Measurements from ENCODE around the gene VASP. TPM values are rescaled to one million over a fixed set of nuclear protein-coding genes. Genes with fewer than 3 reads are reported as not detected.

Gene VASP
- total and polyA plus RNA-seq, 2 of the 4 experiments (the other 2 are of a cell fraction), result 61.1 to 88.8 TPM

DNA sequence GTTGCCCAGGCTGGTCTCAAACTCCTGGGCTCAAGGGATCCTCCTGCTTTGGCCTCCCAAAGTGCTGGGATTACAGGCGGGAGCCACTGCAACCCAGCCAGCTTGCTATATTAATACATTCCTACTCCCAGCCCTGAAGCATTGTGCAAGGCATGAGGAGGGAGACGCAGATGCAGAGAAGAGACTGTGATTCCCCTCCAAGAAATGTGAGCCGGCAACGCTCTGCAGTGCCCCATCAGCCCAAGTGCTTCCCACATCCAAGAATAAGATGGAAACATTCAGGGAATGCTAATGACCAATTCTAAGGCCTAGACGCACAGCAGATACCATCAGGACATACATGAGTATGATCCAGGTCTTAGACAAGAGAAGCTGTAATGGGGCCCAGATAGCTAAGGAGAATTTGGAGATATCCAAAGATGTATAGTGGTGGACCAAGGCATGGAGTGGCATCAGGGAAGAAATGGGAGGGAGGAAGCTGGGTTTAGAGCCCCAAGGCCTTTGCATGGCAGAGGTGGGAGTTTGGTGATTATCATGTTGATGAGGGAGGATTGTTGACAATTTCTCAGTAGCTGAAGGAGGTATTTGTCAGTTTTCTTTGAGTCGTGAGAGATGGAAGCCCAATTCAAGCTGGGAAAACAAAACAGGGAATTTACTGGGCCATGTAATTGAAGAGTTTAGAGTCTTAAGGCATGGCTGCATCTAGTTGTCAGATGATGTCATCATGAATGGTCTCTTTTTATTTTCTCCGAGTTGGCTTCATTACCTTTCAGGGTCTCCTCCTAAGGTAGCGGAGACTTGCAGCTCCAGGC lies 6.2 kb upstream of the VASP start:
- intact Hi-C loops (cut with micrococcal nuclease), result no loop called here
- peaks cover 0 to 15% of the 10 kb centered on the region in 2 experiments; a peak in 2 of 4 replicates for H3K79me1 ChIP-seq (ENCODE audit: low read depth in 1 of 2, low read length in 2 of 2)
- CTCF ChIA-PET, result no interaction called here

More for the DNA sequence above, 6.2 kb upstream of the VASP start:
- H2AK5ac ChIP-seq (ENCODE audit: low read depth, low read length), result no peak overlapping the region
- no peak overlapping the region for H4K8ac ChIP-seq (ENCODE audit: low read depth in 2 of 2, low read length in 2 of 2)
- H3K18ac ChIP-seq (ENCODE audit: low read depth, low read length), result no peak overlapping the region
- H2AFZ ChIP-seq (replicated peaks; ENCODE audit: low read length, poor library complexity), result no peak overlapping the region
- H2AK9ac ChIP-seq (replicated peaks; ENCODE audit: low read depth, low read length, poor library complexity), result no peak overlapping the region
- H3K27ac ChIP-seq (ENCODE audit: insufficient read depth, low read length), result no peak overlapping the region
- BruUV-seq (replicated peaks), result no TSS peak
- ATAC-seq (ENCODE audit: low read depth) (no peak), DNase-seq (no peak)
- POLR2A ChIA-PET (ENCODE audit: unreplicated experiment), result no interaction called here
- 50% methylated on average over 2 of the region's 8 CpGs; no CpG with 5 or more reads in 1 of the 2 experiments for WGBS, 2 experiments (ENCODE audit: extremely low coverage in 2 of 2, insufficient read length in 1 of 2)
- H3K9me1 ChIP-seq (ENCODE audit: insufficient read depth, low read length), result peaks cover 18% of the 10 kb centered on the region
- H4K5ac ChIP-seq (ENCODE audit: low read depth, low read length), result no peak overlapping the region
- H2BK20ac ChIP-seq (ENCODE audit: low read depth, low read length), result no peak overlapping the region
- no peak overlapping the region for H3K4me3 ChIP-seq (ENCODE audit: insufficient read depth, low read depth, low read length)
- no peak overlapping the region for H3K4me2 ChIP-seq (ENCODE audit: low read depth, low read length)
- H3K23ac ChIP-seq (ENCODE audit: low read depth, low read length), result no peak overlapping the region
- no peak overlapping the region for H4K91ac ChIP-seq (ENCODE audit: insufficient read depth, low read depth, low read length)
- no peak overlapping the region for H2BK5ac ChIP-seq (ENCODE audit: low read depth, low read length, poor library complexity, severe bottlenecking)
- no peaks in the 10 kb centered on the region for H3K36me3 ChIP-seq (ENCODE audit: control insufficient read depth, insufficient read depth, low read length)
- no peak overlapping the region for H3K56ac ChIP-seq (ENCODE audit: extremely low read depth, insufficient read depth, low read length)
- H3K4ac ChIP-seq (ENCODE audit: low read depth, low read length), result no peak overlapping the region
- H3K9me3 ChIP-seq (ENCODE audit: control insufficient read depth, insufficient read depth, low read length), result no peaks in the 10 kb centered on the region
- H3K14ac ChIP-seq (replicated peaks; ENCODE audit: low read depth, low read length), result no peak overlapping the region
- H3K27me3 ChIP-seq (ENCODE audit: control insufficient read depth, insufficient read depth, low read length), result peaks cover 6% of the 10 kb centered on the region; the same call in 1 of the 2 replicates
- dilution Hi-C loops (cut with HindIII; ENCODE audit: low sequenced_read_pairs, unreplicated experiment), result no loop called here
- H2BK15ac ChIP-seq (ENCODE audit: low read depth, low read length), result no peak overlapping the region
- TF ChIP-seq FOS (IDR thresholded peaks at IDR 0.05; ENCODE audit: low read depth, low read length) (no peak), MXI1 (IDR thresholded peaks at IDR 0.05; ENCODE audit: borderline replicate concordance, low read depth, low read length) (no peak)
- no peaks in the 10 kb centered on the region for H4K20me1 ChIP-seq (ENCODE audit: insufficient read depth, low read length)
- H3K9ac ChIP-seq (ENCODE audit: low read depth, low read length), result no peak overlapping the region
- H3K4me1 ChIP-seq (ENCODE audit: control insufficient read depth, insufficient read depth, low read length), result peaks cover 6% of the 10 kb centered on the region
- H2BK120ac ChIP-seq (ENCODE audit: low read depth, low read length), result no peak overlapping the region
- in situ Hi-C loops (cut with MboI; ENCODE audit: low sequenced_read_pairs), result no loop called here

Data from IMR-90 (cell line).